NT2/D1 (cell line): Measurements from ENCODE around the gene ZC3H14.

Source experiments
- SUZ12 ChIP-seq: IDR thresholded peaks from 2 replicates; pipeline ENCODE4 v1.6.1; 2011; ENCODE audit not compliant: insufficient read length, insufficient read depth; ENCODE audit errors: extremely low read depth
- YY1 ChIP-seq: IDR thresholded peaks from 2 replicates; pipeline ENCODE4 v1.6.1; 2011; ENCODE audit not compliant: insufficient read length, insufficient read depth
- ZNF274 ChIP-seq: IDR thresholded peaks from 2 replicates; pipeline ENCODE4 v1.6.1; 2011; ENCODE audit warnings: mild to moderate bottlenecking, low read depth, low read length

DNA sequence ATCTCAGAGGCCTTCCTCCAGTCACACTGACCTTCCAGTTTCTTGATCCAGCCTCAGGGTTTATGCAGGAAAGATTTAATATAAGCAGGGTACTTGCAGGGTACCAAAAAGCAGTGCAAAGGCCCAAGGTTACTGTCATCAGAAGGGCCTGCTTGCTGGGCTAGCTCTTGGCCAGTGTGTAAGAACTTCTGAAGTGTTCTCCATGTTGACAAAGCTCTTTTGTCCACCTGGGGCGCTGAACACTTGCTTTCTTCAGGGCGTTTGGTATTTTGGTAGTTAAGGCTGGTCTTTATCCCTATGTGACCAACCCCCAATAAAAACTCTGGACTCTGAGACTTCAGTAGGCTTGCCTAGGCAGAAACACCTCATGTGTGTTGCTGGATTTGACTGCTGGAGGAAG lies 69.7 kb downstream of the ZC3H14 start:
- TF ChIP-seq YY1 (no peak), SUZ12 (no peak), ZNF274 (no peak)
